ENCODE results near the gene DOP1A.

DNA sequence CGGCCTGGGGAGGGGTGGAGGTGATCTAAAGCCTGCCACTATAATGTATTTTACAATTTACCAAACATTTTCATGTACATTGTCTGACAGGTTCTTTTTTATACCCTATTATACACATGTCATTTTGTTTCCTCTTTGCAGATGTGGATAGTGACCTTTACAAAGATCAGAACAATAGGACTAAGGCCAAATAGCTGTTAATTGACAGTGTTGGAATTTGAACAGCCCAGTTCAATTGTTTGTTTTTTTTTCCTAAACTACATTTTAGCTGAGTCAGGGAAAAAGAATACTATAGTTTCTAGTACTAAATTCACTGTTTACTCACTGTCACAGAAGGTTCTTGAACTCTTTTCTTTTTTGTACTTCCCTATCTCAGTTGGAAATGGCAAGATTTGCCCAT lies 85.4 kb downstream of the DOP1A start:
- TF ChIP-seq EZH2 (IDR thresholded peaks at IDR 0.05; ENCODE audit: low read length, unreplicated experiment) (no peak), EZH2phosphoT487 (IDR thresholded peaks at IDR 0.05; ENCODE audit: borderline replicate concordance, low read length) (no peak)

Data from PC-3 (cell line).